Keratinocyte (primary cell): ENCODE data around the gene RASD2. TPM values are rescaled to one million over a fixed set of nuclear protein-coding genes. Genes with fewer than 3 reads are reported as not detected.

Experiments
- DNase-seq: peaks from one replicate; pipeline ENCODE4 v3.0.0-alpha.2; 2011; ENCODE audit warnings: low read depth, missing footprints, low spot score
- FAIRE-seq: peaks from 2 replicates; lab custom pipeline; 2011; peaks lifted over from hg19 to GRCh38; lab: Jason Lieb, UNC
- H2AFZ ChIP-seq: 2 replicates; pipeline ENCODE4 v1.6.0; 2012; ENCODE audit warnings: low read length, control low read depth, inconsistent platforms; ENCODE audit not compliant: control insufficient read depth
- H3K27ac ChIP-seq: 2 replicates; pipeline ENCODE4 v1.5.1; 2011; ENCODE audit warnings: low read length; ENCODE audit not compliant: control insufficient read depth, insufficient read depth
- H3K27me3 ChIP-seq: 3 replicates; pipeline ENCODE4 v1.6.0; 2011; ENCODE audit warnings: low read length; ENCODE audit not compliant: control insufficient read depth, insufficient read depth; ENCODE audit errors: extremely low read depth
- H3K36me3 ChIP-seq, 2 experiments: 2 replicates in 1 of 2; 3 replicates in 1 of 2; pipeline ENCODE4 v1.5.1; 2011; ENCODE audit warnings: low read length in 2 of 2, mild to moderate bottlenecking in 1 of 2; ENCODE audit not compliant: control insufficient read depth in 2 of 2, insufficient read depth in 2 of 2; ENCODE audit errors: extremely low read depth in 1 of 2
- H3K4me1 ChIP-seq: 3 replicates; pipeline ENCODE4 v1.5.1; 2011; ENCODE audit warnings: low read length; ENCODE audit not compliant: control insufficient read depth, insufficient read depth; ENCODE audit errors: extremely low read depth
- H3K4me2 ChIP-seq: 3 replicates; pipeline ENCODE4 v1.6.0; 2011; ENCODE audit warnings: low read depth, low read length; ENCODE audit not compliant: control insufficient read depth, insufficient read depth; ENCODE audit errors: extremely low read depth
- H3K4me3 ChIP-seq, 3 experiments: fragments of 200-600 bp in 1 of 3; sonication (generic) in 1 of 3; 2 replicates in 2 of 3; 3 replicates in 1 of 3; pipeline ENCODE4 v1.5.1; 2011 to 2016; ENCODE audit warnings: low read length in 3 of 3, mild to moderate bottlenecking in 3 of 3, control low read depth in 2 of 3, inconsistent platforms in 1 of 3, low read depth in 1 of 3, mixed read lengths in 1 of 3, mixed run types in 1 of 3, moderate library complexity in 1 of 3; ENCODE audit not compliant: control insufficient read depth in 2 of 3, insufficient read depth in 2 of 3; ENCODE audit errors: extremely low read depth in 1 of 3
- H3K79me2 ChIP-seq: 2 replicates; pipeline ENCODE4 v1.6.0; 2012; ENCODE audit warnings: low read length; ENCODE audit not compliant: control insufficient read depth, insufficient read depth
- H3K9ac ChIP-seq: 3 replicates; pipeline ENCODE4 v1.6.0; 2011; ENCODE audit warnings: low read length; ENCODE audit not compliant: control insufficient read depth, insufficient read depth; ENCODE audit errors: extremely low read depth
- H3K9me1 ChIP-seq: 3 replicates; pipeline ENCODE4 v1.6.0; 2011; ENCODE audit warnings: low read length; ENCODE audit not compliant: control insufficient read depth, insufficient read depth; ENCODE audit errors: extremely low read depth
- H3K9me3 ChIP-seq: 2 replicates; pipeline ENCODE4 v1.5.1; 2012; ENCODE audit warnings: low read depth, low read length; ENCODE audit not compliant: control insufficient read depth
- H4K20me1 ChIP-seq: 3 replicates; pipeline ENCODE4 v1.6.0; 2011; ENCODE audit warnings: low read length; ENCODE audit not compliant: control insufficient read depth, insufficient read depth; ENCODE audit errors: extremely low read depth
- EZH2 ChIP-seq: IDR thresholded peaks from one replicate; pipeline ENCODE4 v1.6.1; 2012; ENCODE audit warnings: inconsistent platforms, mild to moderate bottlenecking, low read length, moderate library complexity
- dilution Hi-C: fragments of 300-500 bp; cut with MboI; formaldehyde crosslinking; loops from one replicate; pipeline ENCODE4 v1.7.0; 2020; ENCODE audit warnings: low sequenced_read_pairs; ENCODE audit not compliant: extremely low pct_ligation_motif_present
- polyA plus RNA-seq, 5 experiments: library from polyadenylated mRNA; depleted of rRNA in 3 of 5; stranded (reverse) in 3 of 5; stranded (forward) in 1 of 5; unstranded in 1 of 5; fragments of >200 nt; gene quantifications; 1 replicate in 1 of 5; 2 replicates in 3 of 5; 3 replicates in 1 of 5; pipeline versions ENCODE4 v1.2.1 to v1.2.3, GENCODE V29; 2011 to 2012; ENCODE audit warnings: missing spikeins in 2 of 5, low read depth in 1 of 5, low replicate concordance in 1 of 5
- TF ChIP-seq, protein P1 (sequence below), 3 experiments: IDR thresholded peaks in 1 of 3; conservative IDR thresholded peaks in 1 of 3; optimal IDR thresholded peaks in 1 of 3; 2 replicates in 2 of 3; 3 replicates in 1 of 3; pipeline versions ENCODE3 to v1.5.1; 2011; ENCODE audit warnings: low read length in 3 of 3, mild to moderate bottlenecking in 3 of 3, moderate library complexity in 2 of 3, control low read depth in 1 of 3, inconsistent platforms in 1 of 3; ENCODE audit not compliant: insufficient read depth in 2 of 3; ENCODE audit errors: extremely low read depth in 1 of 3

Gene RASD2
- polyA plus RNA-seq, 1 donor (not counting 4 experiments of a cell fraction or from before 2014, with no cell fraction given): 0.03 TPM

- dilution Hi-C loops: no loop called here
- Histone ChIP-seq H3K27ac (no peak overlapping the region), H3K27me3 (peaks cover 45% of the 10 kb centered on the region), H3K9me3 (no peaks in the 10 kb centered on the region), H3K79me2 (no peaks in the 10 kb centered on the region), H3K36me3 (no peaks in the 10 kb centered on the region), H4K20me1 (peaks cover 3% of the 10 kb centered on the region), H3K4me1 (no peaks in the 10 kb centered on the region), H3K9ac (no peak overlapping the region), H3K4me3 (no peak overlapping the region), H2AFZ (no peak overlapping the region), H3K4me2 (no peak overlapping the region), H3K9me1 (no peaks in the 10 kb centered on the region)
- FAIRE-seq (no peak), DNase-seq (no peak)
- TF ChIP-seq, protein P1, sequence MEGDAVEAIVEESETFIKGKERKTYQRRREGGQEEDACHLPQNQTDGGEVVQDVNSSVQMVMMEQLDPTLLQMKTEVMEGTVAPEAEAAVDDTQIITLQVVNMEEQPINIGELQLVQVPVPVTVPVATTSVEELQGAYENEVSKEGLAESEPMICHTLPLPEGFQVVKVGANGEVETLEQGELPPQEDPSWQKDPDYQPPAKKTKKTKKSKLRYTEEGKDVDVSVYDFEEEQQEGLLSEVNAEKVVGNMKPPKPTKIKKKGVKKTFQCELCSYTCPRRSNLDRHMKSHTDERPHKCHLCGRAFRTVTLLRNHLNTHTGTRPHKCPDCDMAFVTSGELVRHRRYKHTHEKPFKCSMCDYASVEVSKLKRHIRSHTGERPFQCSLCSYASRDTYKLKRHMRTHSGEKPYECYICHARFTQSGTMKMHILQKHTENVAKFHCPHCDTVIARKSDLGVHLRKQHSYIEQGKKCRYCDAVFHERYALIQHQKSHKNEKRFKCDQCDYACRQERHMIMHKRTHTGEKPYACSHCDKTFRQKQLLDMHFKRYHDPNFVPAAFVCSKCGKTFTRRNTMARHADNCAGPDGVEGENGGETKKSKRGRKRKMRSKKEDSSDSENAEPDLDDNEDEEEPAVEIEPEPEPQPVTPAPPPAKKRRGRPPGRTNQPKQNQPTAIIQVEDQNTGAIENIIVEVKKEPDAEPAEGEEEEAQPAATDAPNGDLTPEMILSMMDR (optimal IDR thresholded peaks at IDR 0.05 in 1 of 3, IDR thresholded peaks at IDR 0.05 in 1 of 3, conservative IDR thresholded peaks at IDR 0.05 in 1 of 3; ENCODE audit: extremely low read depth in 1 of 3, insufficient read depth in 2 of 3, low read length in 3 of 3): no peak
- no peak for TF ChIP-seq EZH2
Measured at GRCh38 chr22:35549328-35549727, 8.7 kb downstream of the RASD2 start.

- Histone ChIP-seq H3K79me2 (no peaks in the 10 kb centered on the region), H3K27me3 (peaks cover 48% of the 10 kb centered on the region), H3K9ac (no peak overlapping the region), H3K9me3 (no peaks in the 10 kb centered on the region), H3K4me2 (no peak overlapping the region), H4K20me1 (peaks cover 3% of the 10 kb centered on the region), H2AFZ (no peak overlapping the region), H3K9me1 (no peaks in the 10 kb centered on the region), H3K4me3 (no peak overlapping the region), H3K36me3 (no peaks in the 10 kb centered on the region), H3K4me1 (no peaks in the 10 kb centered on the region), H3K27ac (no peak overlapping the region)
- no peak for DNase-seq
- dilution Hi-C loops: no loop called here
- no peak for FAIRE-seq
- TF ChIP-seq, protein P1 (optimal IDR thresholded peaks at IDR 0.05 in 1 of 3, IDR thresholded peaks at IDR 0.05 in 1 of 3, conservative IDR thresholded peaks at IDR 0.05 in 1 of 3; ENCODE audit: extremely low read depth in 1 of 3, insufficient read depth in 2 of 3, low read length in 3 of 3): no peak
- TF ChIP-seq EZH2: no peak
Measured at GRCh38 chr22:35551549-35552177, 11.0 kb downstream of the RASD2 start.
